Putamen (tissue), 1 donor: ENCODE results near the gene ACSM2B.
A peak's percentile ranks its signal among the peaks of the same experiment; 100 is the strongest.
"Not testable (repeated sequence)": the region's sequence is repeated elsewhere in the genome, so short reads cannot be mapped to it uniquely, and the experiment has no call there.

ENCODE experiments used
- DNase-seq: peaks from one replicate; pipeline ENCODE4 v3.0.0-alpha.2; 2016; ENCODE audit warnings: low spot score

The ACSM2B gene, protein sequence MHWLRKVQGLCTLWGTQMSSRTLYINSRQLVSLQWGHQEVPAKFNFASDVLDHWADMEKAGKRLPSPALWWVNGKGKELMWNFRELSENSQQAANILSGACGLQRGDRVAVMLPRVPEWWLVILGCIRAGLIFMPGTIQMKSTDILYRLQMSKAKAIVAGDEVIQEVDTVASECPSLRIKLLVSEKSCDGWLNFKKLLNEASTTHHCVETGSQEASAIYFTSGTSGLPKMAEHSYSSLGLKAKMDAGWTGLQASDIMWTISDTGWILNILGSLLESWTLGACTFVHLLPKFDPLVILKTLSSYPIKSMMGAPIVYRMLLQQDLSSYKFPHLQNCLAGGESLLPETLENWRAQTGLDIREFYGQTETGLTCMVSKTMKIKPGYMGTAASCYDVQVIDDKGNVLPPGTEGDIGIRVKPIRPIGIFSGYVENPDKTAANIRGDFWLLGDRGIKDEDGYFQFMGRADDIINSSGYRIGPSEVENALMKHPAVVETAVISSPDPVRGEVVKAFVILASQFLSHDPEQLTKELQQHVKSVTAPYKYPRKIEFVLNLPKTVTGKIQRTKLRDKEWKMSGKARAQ

DNA sequence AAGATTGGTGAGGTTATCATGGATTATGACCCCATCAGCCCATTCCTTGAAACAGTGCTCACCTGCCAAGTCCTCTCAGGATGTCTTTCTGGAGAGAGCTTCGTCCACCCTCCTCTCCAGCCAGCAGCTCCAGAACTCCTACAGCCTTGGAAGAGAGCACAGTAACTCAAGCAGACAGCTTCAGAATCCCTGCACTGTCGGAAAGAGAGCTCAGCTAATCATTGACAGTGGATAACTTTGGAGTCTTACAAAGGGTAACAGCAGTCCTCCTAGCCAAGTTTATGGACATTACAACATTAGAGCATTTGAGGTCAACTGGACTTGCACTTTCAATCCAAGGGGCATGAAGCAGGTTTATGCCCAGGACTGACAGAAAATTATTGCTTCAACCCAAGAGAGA lies at the start of gene ACSM2B:
TSS of gene ACSM2B (minus strand) at position 223 of the 400 bp plus-strand sequence. CDS start 11,522 bp downstream, outside the sequence.
- DNase-seq: not testable (repeated sequence)

DNA sequence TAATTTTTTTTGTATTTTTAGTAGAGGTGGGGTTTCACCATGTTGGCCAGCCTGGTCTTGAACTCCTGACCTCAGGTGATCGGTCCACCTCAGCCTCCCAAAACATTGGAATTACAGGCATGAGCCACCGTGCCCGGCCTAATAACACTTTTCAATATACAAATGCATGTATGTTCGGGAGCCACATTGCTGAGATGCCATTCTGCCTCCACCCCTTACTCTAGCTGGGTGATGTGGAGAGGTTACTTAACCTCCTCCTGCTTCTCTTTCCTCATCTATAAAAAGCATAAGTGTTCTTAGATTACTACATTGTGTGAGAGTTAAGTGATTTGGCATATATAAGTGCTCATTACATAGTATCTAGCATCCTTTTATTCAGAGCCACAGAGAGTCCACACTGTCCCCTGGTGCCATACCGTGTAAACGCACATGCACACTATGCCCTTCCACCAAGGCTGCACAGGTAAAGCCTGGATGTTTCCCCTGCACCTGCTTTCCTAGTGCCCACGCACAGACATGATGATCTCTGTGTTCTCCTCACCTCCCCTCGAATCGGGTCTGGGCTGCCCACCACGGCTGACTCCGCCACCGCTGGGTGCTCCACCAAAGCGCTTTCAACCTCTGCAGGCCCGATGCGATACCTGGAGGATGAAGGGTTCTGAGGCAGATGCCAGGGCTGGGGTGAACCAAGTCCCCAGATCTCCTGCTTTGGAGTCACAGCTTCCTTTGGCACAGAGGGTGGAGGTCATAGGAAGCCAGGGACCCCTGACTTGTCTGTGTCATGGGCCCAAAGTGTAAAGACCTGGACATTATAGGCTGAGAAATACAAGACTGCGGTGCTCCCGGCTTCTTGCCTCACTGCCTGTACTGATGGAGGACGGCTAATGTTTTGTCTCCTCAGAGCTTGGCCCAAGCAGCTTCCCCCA lies 49.0 kb upstream of the ACSM2B start:
- DNase-seq: no peak

DNA sequence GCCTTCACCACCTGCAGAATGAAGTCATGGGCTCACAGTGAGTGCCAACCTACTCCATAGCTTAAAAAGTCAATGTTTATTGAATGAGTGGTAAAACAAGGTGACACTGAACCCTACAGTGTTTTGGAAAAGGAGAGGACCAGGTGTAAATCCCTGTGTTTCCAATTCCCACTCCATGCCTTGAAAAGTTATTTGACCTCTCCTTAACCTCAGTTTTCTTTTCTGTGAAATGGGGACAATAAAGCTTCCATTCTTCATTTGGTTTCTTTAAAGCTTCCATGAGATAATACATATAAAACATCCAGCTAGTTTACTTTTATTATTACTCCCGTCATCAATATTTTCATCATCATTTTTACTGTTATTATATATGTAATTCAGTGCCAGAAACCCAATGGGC lies 48.0 kb upstream of the ACSM2B start:
- no peak for DNase-seq

DNA sequence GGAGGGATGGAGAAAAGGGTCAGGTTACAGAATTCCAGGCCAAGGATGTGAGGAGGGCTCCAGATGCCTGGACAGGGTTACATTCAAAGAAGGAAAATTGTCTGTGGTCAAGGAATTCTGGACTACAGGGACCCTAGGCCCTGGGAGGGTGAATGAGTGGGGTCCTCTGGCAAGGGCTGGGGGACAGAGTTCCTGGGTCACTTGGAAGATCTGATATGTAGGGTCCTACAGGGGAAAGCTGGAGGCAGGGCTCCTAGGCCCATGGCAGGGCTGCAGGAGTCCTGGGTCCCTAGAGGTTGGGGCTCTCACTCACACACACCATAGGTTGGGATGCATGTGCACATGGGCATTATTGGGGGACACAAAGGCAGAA lies 46.3 kb upstream of the ACSM2B start:
- no peak for DNase-seq

DNA sequence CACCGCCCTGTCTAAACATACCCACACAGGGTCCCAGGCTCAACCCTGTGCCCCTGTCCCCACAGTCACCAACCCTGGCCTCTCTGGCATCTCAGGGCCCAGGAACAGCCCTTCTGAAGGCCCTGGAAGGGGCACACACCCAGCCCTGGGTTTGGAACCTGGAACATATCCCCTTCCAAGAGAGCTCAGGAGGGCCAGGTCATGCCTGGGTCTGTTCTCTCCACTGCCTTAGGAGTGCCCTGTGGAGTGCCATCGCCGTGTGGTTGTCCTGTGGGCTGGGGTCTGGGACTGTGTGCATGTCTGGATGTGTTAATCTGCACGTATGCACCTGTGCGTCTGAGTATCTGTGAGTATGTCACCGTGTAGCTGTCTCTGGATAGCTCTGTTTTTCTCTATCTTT lies 45.2 kb upstream of the ACSM2B start:
- DNase-seq: no peak

DNA sequence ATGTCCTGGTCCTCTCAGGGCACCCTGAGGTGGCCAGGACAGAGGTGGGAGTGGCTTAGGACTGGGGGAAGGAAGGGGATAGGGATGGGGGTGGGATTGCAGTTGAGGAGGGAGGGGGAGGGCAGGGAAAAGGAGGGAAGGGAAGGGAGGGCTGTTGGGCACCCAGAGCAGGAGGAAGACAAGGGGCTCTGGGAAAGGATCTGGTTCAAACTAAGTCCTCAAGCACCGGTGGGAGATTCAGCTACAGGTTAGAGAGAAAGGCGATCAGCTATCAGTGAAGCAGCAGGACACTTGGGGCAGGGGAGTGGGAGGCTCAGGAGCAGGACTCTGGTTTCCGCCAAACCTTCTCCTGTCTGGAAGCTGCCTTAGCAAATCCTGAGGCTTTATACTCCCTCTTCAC lies 44.6 kb upstream of the ACSM2B start:
- no peak for DNase-seq

DNA sequence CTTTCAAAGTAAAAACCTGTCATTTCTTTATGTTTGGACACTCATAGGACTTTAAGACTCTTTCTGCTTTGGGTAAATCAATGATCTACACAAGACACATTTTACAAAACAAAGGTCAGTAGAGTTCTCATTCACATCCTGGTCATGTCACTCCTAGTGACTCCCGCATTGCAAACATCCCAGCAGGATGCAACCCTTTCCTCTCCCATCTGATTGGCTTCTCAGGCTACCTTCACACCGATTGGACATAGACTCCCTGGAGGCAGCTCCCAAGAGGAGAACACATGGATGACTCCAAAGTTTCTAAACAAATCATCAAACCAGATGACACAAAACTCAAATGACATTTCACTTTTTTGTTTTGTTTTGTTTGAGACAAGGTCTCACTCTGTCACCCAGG lies 43.8 kb upstream of the ACSM2B start:
- DNase-seq: no peak

DNA sequence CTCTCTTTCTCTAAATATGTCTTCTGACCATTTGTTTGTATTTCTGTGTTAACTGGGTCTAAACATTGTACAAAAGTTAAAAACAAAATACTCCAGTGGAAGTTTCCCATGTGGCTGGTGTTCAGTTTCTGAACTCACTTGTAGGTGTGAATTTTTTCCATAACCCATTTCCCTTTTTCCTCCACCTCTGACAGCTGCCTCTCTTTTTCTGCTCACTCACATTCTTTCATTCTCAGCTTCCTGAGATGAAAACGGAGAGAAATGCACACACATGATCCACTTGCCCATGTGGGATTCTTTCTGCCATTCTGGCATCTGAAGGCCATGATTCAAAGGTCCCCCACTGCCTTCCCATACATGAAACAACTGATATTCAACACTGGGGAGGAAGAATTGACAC lies 41.1 kb upstream of the ACSM2B start:
- DNase-seq: no peak

DNA sequence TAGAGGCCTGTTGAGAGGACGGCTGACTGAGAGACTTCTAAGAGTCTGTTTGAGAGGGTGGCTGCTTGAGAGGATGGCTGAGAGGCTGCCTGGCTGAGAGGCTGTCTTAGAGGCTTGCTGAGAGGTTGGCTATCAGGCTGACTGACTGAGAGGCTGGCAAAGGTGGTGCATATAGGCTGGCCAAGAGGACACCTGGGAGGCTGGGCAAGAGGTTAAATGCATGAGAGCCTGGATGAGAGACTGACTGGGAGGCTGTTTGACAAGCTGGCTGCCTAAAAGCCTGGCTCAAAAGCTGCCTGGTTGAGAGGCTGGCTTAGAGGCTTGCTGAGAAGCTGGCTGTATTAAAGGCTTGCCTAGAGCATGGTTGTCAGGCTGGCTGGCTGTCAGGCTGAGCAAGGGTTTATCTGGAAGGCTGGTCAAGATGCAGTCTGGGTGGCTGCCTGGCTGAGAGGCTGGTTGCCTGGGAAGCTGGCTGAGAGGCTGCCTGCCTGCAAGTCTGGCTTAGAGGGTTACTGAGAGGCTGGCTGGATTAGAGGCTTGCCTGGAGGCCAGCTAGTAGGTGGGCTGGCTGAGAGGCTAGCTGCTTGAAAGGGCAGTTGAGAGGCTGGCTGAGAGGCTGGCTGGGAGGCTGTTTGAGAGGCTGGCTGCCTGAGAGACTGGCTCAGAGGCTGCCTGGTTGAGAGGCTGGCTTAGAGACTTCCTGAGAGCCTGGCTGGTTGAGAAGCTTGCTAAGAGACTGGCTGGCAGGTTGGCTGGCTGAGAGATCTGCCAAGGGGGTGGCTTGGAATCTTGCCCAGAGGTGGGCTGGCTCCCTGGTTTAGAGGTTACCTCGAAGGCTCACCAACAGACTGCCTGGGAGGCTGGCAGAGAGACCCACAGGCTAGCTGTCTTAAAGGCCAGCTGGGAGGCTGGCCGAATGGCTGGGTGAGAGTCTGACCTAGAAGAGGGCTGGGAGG lies 38.3 kb upstream of the ACSM2B start:
- no peak for DNase-seq

DNA sequence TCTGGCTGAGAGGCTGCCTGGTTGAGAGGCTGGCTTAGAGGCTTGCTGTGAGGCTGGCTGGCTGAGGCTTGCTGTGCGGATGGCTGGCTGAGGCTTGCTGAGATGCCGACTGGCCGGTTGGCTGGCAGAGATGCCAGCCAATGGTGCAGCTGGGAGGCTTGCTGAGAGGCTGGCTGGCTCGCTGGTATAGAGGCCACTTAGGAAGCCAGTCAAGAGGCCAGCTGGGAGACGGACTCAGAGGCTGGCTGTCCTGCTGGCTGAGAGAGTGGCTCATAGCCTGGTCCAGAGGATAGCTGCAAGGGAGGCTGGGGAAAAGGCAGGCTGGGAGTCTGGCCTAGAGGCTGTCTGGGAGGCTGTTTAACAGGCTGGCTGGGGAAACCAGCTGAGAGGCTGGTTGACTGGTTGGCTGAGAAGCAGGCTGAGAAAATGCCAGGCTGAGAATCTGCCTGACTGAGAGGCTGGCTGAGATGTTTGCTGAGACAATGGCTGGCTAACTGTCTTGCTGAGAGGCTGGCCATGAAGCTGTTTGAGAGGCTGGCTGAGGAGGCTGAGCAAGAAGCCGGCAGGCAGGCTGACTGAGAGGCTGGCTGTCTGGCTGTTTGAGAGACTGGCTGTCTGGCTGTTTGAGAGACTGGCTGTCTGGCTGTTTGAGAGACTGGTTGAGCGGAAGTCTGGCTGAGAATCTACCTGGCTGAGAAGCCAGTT lies 37.5 kb upstream of the ACSM2B start:
- no peak for DNase-seq

DNA sequence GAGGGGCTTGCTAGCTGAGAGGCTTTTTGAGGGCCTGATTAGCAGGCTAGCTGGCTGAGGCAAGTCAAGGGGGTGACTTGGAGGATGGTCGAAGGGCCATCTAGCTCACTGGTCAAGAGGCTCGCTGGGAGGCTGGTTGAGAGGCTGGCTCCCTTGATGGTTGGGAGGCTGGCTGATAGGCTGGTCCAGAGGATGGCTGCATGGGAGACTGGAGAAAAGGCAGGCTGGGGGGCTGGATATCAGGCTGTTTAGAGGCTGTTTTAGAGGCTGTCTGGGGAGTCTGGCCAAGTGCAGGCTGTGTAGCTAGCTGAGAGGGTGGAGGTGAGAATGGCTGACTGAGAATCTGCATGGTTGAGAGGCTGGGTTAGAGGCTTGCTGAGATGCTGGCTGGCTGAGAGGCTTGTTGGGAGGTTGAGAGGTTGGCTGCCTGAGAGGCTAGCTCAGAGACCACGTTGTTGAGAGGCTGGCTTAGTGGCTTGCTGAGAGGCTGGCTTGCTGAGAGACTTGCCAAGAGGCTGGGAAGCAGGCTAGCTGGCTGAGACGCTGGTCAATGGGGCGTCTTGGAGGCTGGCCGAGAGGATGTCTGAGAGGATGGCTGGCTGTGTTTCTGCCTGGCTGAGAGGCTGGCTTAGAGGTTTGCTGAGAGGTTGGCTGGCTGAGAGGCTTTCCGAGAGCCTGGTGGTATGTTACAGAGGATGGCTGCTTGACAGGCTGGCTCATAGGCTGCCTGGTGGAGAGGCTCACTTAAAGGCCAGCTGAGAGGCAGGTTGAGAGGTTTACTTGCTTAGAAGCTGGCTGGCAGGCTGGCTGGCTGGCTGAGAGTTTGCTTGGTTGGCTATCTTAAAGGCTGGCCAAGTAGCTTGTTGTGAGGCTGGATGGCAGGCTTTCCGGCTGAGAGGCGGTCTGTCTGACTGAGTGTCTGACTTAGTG lies 36.6 kb upstream of the ACSM2B start:
- DNase-seq: peak; percentile 29

DNA sequence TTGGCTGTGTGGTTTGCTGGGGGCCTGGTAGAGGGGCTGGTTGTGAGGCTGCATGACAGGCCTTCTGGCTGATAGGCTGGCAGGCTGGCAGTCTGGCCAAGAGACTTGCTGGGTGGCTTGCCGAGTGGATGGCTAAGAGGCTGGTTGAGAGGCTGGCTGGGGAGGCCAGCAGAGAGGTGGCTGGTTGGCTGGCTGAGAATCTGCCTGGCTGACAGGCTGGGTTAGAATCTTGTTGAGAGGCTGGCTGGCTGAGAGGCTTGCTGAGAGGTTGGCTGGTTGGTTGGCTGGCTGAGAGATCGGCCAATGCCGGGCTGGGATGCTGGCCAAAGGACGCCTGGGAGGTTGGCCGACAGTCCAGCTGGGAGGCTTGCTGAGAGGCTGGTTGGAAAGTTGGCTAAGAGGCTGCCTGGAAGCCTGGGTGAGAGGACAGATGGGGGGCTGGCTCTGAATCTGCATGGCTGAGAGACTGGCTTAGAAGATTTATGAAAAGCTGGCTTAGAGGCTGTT lies 35.9 kb upstream of the ACSM2B start:
- DNase-seq: peak; percentile 11

DNA sequence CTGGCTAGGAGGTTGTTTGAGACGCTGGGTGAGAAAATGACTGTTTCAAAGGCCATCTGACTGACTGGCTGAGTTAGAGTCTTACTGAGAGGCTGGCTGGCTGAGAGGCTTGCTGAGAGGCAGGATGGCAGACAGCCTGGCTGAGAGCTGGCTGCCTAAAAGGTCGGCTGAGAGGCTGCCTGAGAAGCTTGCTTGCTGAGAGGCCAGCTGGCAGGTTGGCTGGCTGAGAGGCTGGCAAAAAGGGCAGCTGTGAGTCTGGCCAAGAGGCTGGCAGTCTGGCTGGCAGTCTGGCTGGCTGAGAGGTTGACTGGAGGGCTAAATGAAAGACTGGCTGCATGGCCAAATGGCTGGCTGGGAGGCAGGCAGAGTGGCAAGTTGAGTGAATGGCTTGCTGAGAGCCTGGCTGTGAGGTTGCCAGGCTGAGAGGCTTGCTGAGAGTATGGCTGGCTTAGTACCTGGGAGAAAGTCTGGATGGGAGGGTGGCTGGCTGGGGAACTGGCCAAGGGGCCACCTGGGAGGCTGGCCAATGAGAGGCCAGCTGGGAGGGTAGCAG lies 35.3 kb upstream of the ACSM2B start:
- DNase-seq: peak; percentile 60

DNA sequence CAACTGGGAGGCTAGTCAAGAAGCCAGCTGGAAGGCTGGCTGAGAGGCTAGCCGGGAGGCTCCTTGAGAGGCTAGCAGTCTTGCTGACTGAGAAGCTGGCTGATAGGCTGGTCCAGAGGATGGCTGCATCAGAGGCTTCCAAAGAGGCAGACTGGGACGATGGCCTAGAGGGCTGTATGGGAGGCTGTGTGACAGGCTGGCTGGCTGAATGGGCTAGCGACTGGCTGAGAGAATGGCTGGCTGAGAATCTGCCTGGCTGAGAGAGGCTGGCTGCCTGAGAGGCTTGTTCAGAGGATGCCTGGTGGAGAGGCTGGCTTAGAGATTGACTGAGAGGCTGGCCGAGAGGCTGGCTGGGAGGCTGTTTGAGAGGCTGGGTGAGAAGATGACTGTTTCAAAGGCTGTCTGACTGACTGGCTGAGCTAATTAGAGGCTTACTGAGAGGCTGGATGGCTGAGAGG lies 34.8 kb upstream of the ACSM2B start:
- DNase-seq: no peak

DNA sequence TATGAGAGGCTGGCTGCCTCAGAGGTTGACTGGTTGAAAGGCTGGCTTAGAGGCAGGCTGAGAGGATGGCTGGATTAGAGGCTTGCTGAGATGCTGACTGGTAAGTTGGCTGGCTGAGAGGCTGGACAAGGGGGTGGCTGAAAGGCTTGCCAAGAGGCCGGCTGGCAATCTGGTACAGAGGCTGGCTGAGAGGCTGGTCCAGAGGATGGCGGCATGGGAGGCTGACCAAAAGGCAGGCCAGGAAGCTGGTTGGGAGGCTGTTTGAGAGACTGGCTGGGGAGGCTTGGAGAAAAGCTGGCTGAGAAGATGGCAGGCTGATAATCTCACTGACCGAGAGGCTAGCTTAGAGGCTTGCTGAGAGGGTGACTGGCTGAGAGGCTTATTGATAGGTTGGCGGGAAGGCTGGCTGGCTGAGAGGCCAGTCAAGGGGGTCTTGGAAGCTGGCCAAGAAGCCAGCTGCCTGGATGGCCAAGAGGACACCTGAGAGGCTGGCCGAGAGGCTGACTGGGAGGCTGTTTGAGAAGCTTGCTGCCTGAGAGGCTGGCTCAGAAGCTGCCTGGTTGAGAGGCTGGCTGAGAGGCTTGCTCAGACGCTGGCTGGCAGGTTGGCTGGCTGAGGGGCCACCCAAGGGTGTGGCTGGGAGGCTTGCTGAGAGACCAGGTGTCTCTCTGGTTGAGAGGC lies 34.2 kb upstream of the ACSM2B start:
- DNase-seq: no peak

DNA sequence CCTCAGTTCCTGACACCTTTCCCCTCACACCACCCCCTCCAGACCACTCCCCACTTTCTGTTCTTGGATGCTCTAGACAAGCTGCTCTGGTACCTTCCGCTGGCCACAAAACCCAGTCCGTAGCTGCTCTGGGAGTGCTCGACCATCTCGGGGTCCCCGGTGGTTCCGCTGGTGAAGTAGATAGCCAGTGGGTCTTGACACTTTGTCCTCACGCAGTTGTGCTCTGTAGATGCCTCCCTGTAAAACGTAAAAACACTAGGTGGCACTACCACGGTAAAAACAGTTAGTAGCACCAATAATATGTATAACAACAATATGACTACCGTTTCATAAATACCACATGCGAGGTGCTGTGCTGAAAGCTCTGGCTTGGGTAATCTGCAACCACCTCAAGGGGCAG lies 26.0 kb upstream of the ACSM2B start:
- not testable (repeated sequence) for DNase-seq

DNA sequence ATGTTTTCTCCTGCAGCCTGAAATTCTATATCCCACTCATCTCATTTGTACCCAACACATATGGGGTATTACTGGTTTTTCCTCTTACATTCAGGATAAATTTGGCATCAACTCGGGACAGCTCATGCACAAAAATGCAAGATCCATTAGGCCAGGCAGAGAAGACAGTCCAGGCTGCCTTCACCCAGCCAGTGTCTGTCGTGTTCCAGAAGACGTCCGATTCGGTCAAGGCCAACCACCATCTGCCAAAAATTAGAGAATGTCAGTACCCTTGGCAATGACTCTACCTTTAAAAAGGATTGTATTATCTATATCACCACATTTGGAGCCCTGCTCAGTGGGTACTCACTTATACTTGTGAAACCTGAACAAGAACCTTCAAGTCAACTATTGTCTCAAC lies 23.3 kb upstream of the ACSM2B start:
- not testable (repeated sequence) for DNase-seq

DNA sequence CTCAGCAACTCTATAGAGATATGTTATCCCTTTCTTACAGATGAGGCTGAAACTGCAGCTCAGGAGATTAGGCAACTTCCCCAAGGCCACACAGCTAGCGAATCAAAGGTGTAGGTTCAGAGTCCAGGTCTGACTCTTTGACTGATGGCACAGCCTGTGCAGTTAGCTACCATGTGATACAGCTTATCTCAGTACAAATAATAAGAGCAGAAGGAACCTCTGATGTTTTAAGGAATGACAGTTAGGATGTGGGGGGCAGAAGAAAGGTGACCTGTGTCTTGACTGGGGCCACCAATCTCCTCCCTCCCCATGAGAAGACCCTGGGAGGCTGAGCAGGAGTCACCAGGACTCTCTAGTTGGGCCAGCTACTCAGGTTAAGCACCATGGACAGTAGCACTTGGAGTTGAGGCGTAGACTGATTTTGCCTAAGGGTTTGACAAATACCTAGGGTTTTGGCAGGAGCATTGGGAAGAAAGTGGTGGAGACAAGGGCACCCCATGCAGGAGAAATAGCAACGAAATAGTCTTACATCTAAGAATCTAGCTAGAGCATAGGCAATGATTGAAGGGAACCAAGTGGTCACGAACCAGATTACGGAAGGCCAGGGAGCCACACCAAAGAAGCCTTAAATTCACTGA lies 22.8 kb upstream of the ACSM2B start:
- no peak for DNase-seq
